ENCODE data around the gene TACC3.

Gene TACC3

DNA sequence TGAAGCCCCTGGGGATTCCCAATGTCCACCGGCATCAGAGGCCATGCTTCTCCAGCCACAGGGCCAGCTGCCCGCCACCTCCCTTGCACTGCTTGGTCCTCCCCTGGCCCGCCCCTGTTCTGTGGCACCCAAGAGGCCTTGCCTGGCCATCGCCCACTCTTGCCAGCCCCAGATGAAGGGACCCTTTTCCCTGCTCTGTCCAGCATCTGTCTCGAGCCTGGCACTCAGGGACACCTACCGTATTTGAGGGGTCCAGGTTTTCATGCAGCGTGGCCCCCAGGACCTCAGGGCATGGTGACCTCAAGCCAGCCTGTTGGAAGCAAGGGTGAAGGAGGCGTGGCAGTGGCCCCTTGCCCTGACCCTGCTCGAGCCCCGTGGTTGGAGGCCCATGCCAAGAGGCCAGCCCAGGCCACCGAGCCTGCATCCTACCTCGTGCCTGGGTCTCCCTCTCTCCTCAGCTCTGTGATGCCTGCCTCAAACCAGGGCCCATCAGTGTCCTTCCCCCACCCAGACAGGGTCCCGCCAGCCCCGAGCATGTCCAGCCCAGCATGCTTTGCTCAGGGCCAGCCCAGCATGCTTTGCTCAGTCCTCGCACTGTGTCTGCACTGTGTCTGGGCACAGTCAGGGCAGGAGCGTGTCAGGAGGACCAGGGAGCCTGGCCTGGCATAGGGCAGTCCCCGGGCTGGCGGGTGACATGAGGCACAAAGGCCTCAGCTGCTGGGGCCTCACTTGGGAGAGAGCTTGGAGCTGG lies 57.5 kb downstream of the TACC3 start:
- DNase-seq, result no peak

DNA sequence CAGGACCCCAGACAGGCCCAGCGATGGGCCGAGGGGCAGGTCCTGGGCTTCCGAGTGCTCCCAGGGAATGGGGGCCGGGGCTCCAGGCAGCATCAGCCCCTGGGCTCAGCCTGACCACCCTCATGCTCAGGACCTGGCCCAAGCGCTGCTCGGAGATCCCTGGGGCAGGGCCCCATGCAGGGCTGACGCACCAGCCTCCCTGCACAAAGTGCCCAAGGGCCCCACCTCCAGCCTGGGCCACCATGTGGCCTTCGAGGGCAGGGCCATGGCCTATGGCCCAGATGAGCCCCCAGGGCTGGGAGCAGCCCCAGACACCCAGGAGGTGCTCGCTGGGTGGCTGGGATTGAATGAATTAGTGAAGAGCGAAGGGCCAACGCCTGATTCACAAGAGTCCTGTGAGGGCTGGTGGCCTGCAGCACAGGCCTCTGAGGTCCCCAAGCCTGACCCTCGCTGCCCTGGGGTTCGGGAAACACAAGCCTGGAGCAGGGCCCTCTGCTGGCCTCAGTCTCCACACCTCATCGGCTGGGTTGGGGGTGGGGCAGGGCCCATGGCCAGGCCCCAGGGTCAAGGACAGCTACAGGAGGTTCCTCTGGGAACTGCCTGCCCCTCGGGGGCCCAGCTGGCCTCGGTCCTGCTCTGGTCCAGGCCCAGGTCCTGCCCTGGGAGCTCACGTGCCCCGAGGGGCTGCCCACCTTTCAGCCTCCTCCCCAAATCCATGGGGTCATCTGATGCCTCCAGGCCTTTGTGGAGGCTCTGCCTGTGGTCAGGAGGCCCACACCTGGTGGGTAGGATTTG lies 58.5 kb downstream of the TACC3 start:
- DNase-seq, result no peak

DNA sequence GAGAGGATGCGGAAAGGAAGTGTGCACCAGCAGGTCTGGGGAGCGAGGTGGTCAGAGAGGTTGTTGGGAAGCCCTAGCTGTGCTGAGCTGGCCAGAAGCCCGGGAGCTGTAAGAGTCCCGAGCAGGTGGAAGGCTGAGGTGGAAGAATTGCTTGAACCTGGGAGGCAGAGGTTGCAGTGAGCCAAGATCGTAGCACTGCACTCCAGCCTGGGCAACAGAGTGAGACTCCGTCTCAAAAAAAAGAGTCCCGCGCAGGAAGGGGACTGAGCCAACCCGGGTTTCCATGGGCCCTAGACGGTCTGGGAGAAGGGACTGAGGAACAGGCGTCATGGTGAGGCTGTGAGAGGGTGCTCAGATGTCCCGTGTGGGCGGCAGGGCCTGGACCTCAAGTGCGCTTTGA lies 59.1 kb downstream of the TACC3 start:
- no peak for DNase-seq

DNA sequence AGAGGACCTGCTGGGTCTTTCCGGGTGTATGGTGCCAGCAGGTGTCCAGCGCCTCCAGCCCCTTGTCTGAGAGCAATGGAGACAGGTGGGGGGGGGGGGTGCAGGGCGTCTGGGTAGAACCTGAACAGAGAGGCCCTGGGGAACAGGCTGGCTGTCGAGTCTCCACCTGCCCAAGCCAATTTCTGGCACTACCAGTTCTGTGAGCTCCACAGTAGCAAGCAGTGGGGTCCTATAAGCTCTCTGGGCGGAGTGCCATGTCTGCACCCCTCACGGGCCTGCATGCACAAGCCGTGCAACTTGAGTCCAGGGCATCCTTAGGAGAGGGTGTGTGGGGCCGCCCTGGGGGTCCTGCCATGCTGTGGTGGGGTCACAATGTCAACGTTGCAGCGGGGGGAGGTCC lies 61.7 kb downstream of the TACC3 start:
- no peak for DNase-seq

GRCh38 chr4:1783970-1784369 lies 62.6 kb downstream of the TACC3 start:
- no peak for DNase-seq

GRCh38 chr4:1784395-1784788 lies 63.1 kb downstream of the TACC3 start:
- no peak for DNase-seq

GRCh38 chr4:1784789-1785591 lies 63.7 kb downstream of the TACC3 start:
- no peak for DNase-seq

DNA sequence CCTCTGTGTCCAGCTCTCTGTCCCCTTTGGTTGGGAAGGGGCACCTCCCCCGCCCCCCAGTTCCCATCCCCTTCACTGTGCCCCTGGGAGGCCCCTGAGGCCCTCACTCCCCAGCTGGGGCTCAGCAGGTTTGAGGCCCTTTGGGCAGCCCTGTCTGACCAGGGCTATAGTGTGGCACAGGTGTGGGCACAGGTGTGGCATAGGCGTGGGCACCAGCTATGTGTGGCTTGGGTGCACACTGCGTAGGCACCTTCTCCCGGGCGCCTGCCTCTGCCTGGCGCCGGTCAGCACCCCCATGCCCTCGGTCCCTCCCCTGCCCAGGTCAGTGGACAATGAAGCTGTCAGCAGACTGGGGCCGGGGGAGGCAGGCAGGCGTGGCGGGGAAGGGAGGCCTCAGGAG lies 64.3 kb downstream of the TACC3 start:
- DNase-seq, result no peak

- DNase-seq, result no peak
Observed at GRCh38 chr4:1786544-1787362, 65.4 kb downstream of the TACC3 start.

DNA sequence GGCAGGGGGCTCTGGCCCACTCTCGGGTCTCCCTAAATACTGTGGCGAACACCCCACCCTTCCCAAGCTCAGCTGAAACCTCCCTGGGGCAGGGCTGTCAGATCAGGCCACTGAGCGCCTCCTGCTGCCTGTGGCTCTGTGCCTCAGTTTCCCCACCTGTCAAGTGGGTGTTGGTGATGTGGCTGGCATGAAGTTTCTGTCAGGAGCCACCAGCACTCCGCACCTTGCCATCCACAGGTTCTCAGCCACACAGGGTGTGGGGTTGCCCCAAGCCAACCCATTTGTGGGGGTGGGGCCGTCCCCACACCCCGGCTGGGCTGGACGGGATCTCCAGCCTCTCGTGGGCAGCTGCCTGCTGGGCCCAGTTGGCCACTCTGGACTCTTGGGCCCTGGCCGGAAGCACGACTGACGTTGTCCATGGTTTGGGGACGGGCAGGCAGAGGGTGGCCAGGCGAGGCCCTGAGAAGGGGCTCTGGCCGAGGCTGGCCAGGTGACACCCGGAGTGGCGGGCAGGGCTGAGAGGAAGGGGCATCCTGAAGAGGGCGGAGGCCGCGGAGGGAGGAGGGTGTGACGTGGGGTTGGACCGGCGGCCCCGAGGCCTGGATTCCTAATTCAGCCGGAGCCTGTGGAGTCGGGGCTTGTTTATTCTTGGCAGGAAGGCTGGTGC lies 66.2 kb downstream of the TACC3 start:
- no peak for DNase-seq

DNA sequence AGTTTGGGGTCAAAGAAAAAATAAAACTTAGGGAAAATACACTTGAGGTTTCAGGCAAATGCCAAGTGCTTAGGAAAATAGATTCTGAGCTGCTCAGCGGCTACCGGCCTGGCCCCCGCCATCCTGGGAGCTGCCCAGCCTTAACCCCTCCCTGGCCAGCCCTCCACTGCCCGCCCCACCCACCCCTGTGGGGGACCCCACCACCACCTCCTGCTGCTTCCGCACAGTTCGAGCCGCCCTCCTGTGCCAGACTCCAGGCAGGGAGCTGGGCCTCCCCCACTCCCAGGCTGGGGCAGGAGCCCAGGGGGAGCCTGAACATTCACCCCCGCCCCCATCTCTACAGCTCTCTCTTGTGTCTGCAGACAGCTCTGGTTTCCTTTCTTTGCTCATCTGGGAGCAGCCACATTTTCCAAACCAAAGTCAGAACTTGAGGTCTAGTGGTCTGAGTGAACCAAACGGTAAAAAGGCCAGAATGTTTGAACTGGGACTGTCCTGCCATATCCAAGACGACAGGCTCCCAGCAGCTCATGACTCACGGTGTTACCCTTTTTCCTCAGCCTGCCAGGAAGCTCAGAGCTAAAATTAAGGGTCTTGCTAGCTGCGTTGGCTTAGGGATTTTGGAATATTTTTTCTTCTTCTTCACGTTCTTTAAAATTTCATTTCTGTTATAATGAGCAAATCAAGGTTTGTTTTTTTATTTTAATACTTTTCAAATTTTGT lies 67.1 kb downstream of the TACC3 start:
- no peak for DNase-seq

DNA sequence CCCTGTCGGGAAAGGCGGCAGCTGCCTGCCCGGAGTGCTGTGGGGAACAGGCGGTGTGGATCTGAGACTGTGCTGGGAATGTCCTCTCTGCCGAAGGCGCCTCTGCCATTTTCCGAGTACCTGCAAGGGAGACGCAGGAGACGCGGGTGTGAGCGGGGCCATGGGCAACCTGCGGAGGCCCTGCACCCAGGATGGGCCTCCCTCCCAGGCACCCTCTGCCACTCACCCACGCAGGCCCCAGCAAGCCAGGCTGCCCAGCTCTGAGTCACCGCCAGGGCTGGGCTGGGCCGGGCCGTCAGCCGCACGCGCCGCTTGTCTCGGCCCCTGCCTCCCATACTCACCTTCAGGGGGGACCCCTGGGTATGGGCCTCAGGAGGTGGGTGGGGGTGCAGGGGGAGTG lies 68.2 kb downstream of the TACC3 start:
- DNase-seq, result no peak

DNA sequence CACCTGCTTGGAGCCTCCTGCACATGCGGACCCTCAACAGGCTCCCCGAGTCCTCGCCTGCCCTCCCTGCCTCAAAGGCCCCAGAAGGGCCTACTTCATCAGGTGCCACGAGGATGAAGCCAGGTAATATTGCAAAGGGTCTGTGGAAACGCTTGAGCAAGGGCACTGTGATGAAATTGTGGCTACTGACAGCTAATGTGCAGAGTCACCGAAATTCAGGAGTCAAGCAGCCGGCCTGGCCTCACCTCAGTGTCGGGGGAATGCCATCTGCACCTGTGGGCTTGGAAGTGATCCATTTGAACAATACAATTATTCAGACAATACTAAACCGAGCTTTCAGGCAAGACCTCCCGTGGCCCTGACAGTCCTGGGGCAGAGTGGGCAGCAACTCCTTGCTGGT lies 68.7 kb downstream of the TACC3 start:
- DNase-seq, result no peak

DNA sequence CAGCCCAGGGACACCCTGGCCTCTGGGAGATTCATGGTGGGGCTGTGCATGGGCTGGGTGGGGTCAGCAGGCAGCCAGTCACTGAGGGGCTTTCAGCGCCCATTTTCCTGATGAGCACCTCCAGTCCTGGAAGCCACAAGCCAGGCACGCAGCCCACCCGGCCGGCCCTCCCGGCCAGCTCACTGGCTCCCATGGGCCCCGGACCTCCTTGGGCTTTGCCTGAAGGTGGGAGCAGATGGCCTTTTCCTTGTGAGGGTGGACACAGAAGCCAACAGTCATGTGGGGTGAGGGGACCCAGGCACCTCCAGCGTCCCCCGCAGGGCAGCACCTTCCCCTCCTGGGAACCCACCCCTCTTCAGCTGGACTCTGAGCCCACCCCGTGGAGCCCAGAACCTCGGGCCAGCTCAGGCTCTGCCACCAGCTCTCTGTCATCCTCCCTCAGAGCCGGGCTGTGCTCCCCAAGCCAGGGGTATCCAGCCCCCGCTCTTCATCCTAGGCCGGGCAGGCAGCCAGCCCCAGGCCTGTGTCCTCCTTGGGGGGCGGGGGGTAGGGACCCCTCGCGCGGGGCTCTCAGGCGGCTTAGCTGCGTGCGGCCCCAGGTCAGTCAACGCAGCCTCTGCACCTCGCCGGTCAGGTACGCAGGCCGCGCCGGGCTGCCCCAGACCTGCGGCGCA lies 71.0 kb downstream of the TACC3 start:
- DNase-seq, result no peak

DNA sequence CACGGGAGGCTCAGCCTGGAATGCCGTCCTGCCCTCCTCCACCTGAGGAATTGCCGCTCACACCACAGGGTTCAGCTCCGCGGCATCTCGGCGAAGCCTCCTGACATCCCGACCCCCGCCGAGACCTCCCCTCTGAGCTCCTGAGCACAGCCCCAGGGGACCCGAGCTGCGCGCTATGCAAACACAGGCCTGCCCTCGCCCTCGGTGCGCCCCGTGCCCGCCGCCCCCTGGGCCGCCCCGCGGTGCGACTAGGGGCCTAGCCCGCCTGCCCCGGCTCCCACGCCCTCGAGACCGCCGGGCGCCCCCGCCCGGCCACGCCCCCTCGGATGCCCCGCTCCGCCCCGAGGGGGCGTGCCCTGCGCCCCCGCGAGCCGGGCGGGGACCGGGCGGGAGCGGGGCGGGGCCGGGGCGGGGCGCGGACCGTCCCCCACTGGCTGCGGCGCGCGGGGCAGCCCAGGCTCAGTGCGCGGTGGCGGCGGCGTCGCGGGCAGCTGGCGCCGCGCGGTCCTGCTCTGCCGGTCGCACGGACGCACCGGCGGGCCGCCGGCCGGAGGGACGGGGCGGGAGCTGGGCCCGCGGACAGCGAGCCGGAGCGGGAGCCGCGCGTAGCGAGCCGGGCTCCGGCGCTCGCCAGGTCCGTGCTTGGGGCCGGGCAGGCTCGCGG lies 71.6 kb downstream of the TACC3 start, which contains the start of gene FGFR3:
Gene FGFR3 (plus strand): TSS at position 462 of the 664 bp plus-strand sequence. CDS start 642 bp downstream, outside the sequence.
- DNase-seq, result no peak

DNA sequence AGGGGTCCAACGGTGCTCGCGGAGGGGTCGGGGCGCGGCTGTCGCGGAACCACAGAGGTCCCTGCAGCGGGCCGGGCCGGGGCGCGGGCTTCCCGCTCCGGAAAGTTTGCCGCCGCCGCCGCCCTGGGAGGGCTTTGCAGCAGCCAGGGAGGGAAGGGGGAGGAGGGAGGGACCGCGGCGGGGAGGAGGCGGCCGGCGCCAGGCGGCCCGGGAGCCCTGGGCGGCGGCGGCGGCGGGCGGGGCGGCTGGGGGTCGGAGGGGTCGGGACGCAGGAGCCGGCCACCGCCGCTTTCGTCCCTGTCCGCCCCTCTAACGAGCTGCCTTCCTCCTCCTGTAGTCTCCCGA lies 72.1 kb downstream of the TACC3 start:
- DNase-seq, result no peak

DNA sequence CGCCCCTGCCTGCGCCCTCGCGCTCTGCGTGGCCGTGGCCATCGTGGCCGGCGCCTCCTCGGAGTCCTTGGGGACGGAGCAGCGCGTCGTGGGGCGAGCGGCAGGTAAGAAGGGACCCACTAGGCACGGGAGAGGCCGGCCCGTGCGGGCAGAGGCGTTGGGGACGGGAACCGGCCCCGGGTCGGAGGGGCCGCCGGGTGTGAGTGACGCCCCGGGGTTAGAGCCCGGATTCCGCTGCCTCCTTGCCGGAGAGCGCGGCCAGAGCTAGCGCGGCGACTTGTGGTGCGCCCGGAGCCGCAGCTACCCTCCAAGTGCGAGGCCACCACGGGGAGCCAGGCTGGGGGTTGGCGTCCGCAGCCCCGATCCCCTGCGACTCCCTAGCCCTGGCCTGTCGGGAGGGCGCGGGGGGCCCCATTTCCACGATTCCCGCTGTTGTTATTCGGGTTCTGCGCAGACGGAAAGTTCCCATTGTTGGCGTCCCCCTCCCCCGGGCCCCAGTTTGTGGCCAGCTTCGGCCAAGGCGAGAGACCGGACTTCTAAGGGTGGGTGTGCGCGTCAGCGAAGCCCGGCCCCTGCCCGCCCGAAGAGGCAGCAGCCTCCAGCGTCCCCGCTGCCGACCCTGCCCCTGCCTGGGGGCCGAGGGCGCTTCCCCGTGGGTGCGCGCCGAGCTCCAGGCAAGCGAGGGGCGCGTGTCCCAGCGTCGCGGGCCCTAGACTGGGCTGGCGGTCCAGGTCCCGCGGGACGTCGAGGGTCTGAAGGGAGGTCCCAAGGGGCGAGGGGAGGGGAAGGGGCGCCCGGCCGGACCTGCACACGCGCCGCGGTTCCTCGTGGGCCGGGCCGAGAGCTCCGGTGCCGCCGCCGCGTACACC lies 72.9 kb downstream of the TACC3 start:
- no peak for DNase-seq
